Sigmoid colon (tissue), 7 donors: ENCODE measurements around the gene TNFRSF21. TPM values are rescaled to one million over a fixed set of nuclear protein-coding genes. Genes with fewer than 3 reads are reported as not detected.

ENCODE experiments used
- DNase-seq: peaks from one replicate; pipeline ENCODE4 v3.0.0-alpha.2; 2019
- H3K27ac ChIP-seq, 4 donors: fragments of 200-600 bp; sonication (generic); one replicate each; pipeline ENCODE4 v1.5.1; 2016 to 2019; ENCODE audit warnings: mild to moderate bottlenecking in 1 of 4
- H3K27me3 ChIP-seq, 3 donors: fragments of 200-600 bp; sonication (generic); one replicate each; pipeline ENCODE4 v1.5.1; 2019; ENCODE audit warnings: mild to moderate bottlenecking in 1 of 3
- H3K36me3 ChIP-seq, 4 donors: fragments of 200-600 bp; sonication (generic); one replicate each; pipeline ENCODE4 v1.5.1; 2016 to 2019
- H3K4me1 ChIP-seq, 4 donors: fragments of 200-600 bp; sonication (generic); one replicate each; pipeline ENCODE4 v1.5.1; 2017 to 2019
- H3K4me3 ChIP-seq, 4 donors: fragments of 200-600 bp; sonication (generic); one replicate each; pipeline ENCODE4 v1.5.1; 2017 to 2019; ENCODE audit warnings: mild to moderate bottlenecking in 2 of 4, moderate library complexity in 1 of 4
- H3K9me3 ChIP-seq, 4 donors: fragments of 200-600 bp in 3 of 4; sonication (generic) in 3 of 4; one replicate each; pipeline versions ENCODE4 v1.5.1 to v1.6.1; 2013 to 2019
- CTCF ChIP-seq, 4 experiments: fragments of 450-650 bp in 3 of 4; fragments of 200-600 bp in 1 of 4; IDR thresholded peaks; one replicate each; pipeline ENCODE4 v1.5.1; 2016 to 2019; ENCODE audit warnings: antibody characterized with exemption in 4 of 4, mild to moderate bottlenecking in 3 of 4, moderate library complexity in 2 of 4
- EP300 ChIP-seq, 4 donors: sonication (generic); formaldehyde crosslinking; IDR thresholded peaks; one replicate each; pipeline ENCODE4 v1.6.1; 2017; ENCODE audit warnings: antibody characterized with exemption in 4 of 4
- POLR2A ChIP-seq, 2 donors: fragments of 450-650 bp; IDR thresholded peaks; one replicate each; pipeline ENCODE4 v1.6.1; 2016; ENCODE audit warnings: antibody characterized with exemption in 2 of 2, mild to moderate bottlenecking in 2 of 2, moderate library complexity in 2 of 2
- POLR2AphosphoS5 ChIP-seq, 4 donors: sonication (generic); formaldehyde crosslinking; IDR thresholded peaks; one replicate each; pipeline ENCODE4 v1.6.1; 2017; ENCODE audit warnings: antibody characterized with exemption in 4 of 4
- WGBS, 2 donors: extraction: QIAGEN DNeasy Blood & Tissue Kit; methylation state at CpG; one replicate each; pipeline ENCODE4 v1.1.7; 2013; 5-methylcytosine and 5-hydroxymethylcytosine counted together
- intact Hi-C: fragments of 100-400 bp; cut with DNase I; formaldehyde crosslinking; loops from one replicate; pipeline ENCODE4 v1.15.1; 2023
- polyA plus RNA-seq, 3 donors: library from polyadenylated mRNA; stranded (reverse); fragments of 200-250 nt; gene quantifications; one replicate each; pipeline ENCODE4 v1.2.3, GENCODE V29; 2013
- total RNA-seq, 4 donors: library from RNA; depleted of rRNA; stranded (reverse); fragments of >200 nt; gene quantifications; one replicate each; pipeline ENCODE4 v1.1.0, GENCODE V29; 2016
- donor health status: healthy with polysubstance abuse.
- donor health status: Bipolar disorder and iron deficiency.
- donor health status: healthy.

The TNFRSF21 gene
- total and polyA plus RNA-seq, 7 donors, result 15.8 to 49.9 (median 25.3) TPM

GRCh38 chr6:47307362-47308197, 2.1 kb downstream of the TNFRSF21 start:
- Histone ChIP-seq H3K9me3 (no peaks in the 10 kb centered on the region), H3K4me1 (peaks cover 0 to 59% (median 22%) of the 10 kb centered on the region in 4 donors), H3K4me3 (peak overlapping the region in 3 of 4 donors; percentile 68 to 93 (median 70)), H3K27ac (peak overlapping the region in 2 of 4 donors; percentile 87 to 93), H3K36me3 (no peaks in the 10 kb centered on the region), H3K27me3 (no peaks in the 10 kb centered on the region)
- TF ChIP-seq POLR2AphosphoS5 (IDR thresholded peaks at IDR 0.05) (no peak), CTCF (IDR thresholded peaks at IDR 0.05) (no peak)
- DNase-seq, result no peak
- 93 to 95% methylated on average over 7 of the region's 7 CpGs for WGBS, 2 donors
- intact Hi-C loops, result loop anchor here (2.0 kb wide), 1 partner anchor 65 kb away; no protein-coding TSS in a partner anchor

DNA sequence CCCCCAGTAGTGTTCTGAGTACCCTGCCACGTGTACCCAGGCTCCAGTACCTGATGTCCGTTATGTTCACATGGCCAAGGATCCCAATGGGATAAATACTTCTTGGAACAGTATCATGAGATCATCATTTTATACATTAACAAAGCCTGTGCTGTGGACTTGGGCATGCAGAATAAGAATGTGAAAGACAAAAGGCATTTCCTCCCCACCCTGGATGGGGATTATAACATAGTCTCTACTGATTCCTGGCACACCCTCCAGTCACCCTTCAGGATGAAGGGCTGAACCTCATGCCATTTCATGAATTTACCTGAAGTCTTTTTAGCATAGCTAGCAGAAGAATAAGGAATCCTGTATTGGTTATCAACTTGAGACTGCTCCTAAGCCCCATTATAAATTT, 2.8 kb downstream of the TNFRSF21 start:
- TF ChIP-seq EP300 (IDR thresholded peaks at IDR 0.05) (no peak), POLR2A (IDR thresholded peaks at IDR 0.05) (no peak), POLR2AphosphoS5 (IDR thresholded peaks at IDR 0.05) (no peak), CTCF (IDR thresholded peaks at IDR 0.05) (no peak)
- intact Hi-C loops, result no loop called here
- no peak for DNase-seq
- H3K27ac ChIP-seq, result no peak overlapping the region
- WGBS, 2 donors, result 84 to 92% methylated on average over 2 of the region's 2 CpGs
- H3K27me3 ChIP-seq, result no peaks in the 10 kb centered on the region
- no peaks in the 10 kb centered on the region for H3K9me3 ChIP-seq
- no peaks in the 10 kb centered on the region for H3K36me3 ChIP-seq
- H3K4me3 ChIP-seq, result no peak overlapping the region
- peaks cover 0 to 59% (median 22%) of the 10 kb centered on the region in 4 donors for H3K4me1 ChIP-seq

- Histone ChIP-seq H3K4me1 (peaks cover 0 to 59% (median 24%) of the 10 kb centered on the region in 4 donors), H3K9me3 (no peaks in the 10 kb centered on the region), H3K27me3 (no peaks in the 10 kb centered on the region), H3K4me3 (no peak overlapping the region), H3K27ac (no peak overlapping the region), H3K36me3 (no peaks in the 10 kb centered on the region)
- DNase-seq, result no peak
- intact Hi-C loops, result no loop called here
- WGBS, 2 donors, result 91 to 95% methylated on average over 1 of the region's 1 CpG
- TF ChIP-seq POLR2AphosphoS5 (IDR thresholded peaks at IDR 0.05) (no peak), POLR2A (IDR thresholded peaks at IDR 0.05) (no peak), EP300 (IDR thresholded peaks at IDR 0.05) (no peak), CTCF (IDR thresholded peaks at IDR 0.05) (no peak)
Measured at GRCh38 chr6:47303861-47304260, 5.8 kb downstream of the TNFRSF21 start.

DNA sequence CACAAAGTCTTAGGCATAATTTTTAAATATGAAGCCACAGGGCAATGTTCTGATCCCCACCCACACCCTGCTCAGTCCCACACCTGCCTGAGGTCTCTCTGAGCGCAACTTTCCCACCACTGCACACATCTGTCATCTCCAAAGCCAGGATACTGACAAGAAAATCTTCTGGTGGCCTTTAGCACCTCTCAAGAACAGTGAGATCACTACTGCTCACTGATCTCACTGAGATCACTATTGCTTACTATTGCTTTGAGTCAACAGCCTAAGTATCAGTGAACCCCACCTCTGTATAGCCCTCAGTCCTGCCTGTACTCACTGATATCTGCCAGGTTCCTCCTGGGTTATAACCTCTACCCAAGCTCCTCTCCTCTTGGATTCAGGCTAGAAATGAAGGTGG, 6.4 kb downstream of the TNFRSF21 start:
- Histone ChIP-seq H3K4me3 (no peak overlapping the region), H3K27me3 (no peaks in the 10 kb centered on the region), H3K27ac (no peak overlapping the region), H3K9me3 (no peaks in the 10 kb centered on the region), H3K4me1 (peaks cover 0 to 54% (median 21%) of the 10 kb centered on the region in 4 donors), H3K36me3 (no peaks in the 10 kb centered on the region)
- TF ChIP-seq POLR2AphosphoS5 (IDR thresholded peaks at IDR 0.05), result no peak
- TF ChIP-seq POLR2A (IDR thresholded peaks at IDR 0.05), result no peak
- TF ChIP-seq CTCF (IDR thresholded peaks at IDR 0.05), result no peak
- no peak for TF ChIP-seq EP300 (IDR thresholded peaks at IDR 0.05)
- no peak for DNase-seq
- 82 to 86% methylated on average over 1 of the region's 1 CpG for WGBS, 2 donors
- intact Hi-C loops, result no loop called here
